DOHH2 (cell line): Measurements from ENCODE around the gene TMEM79.

Experiments used
- CTCF ChIP-seq: fragments of 200-600 bp; sonication (generic); IDR thresholded peaks from one replicate; pipeline ENCODE4 v1.5.1; 2014; ENCODE audit warnings: antibody characterized with exemption, mild to moderate bottlenecking, low read depth, low read length; ENCODE audit not compliant: poor library complexity, severe bottlenecking
- EZH2phosphoT487 ChIP-seq: fragments of 200-600 bp; sonication (generic); IDR thresholded peaks from 2 replicates; pipeline ENCODE4 v1.6.1; 2017; ENCODE audit warnings: borderline replicate concordance, mild to moderate bottlenecking, antibody characterized with exemption, low read length, moderate library complexity, mixed read lengths

DNA sequence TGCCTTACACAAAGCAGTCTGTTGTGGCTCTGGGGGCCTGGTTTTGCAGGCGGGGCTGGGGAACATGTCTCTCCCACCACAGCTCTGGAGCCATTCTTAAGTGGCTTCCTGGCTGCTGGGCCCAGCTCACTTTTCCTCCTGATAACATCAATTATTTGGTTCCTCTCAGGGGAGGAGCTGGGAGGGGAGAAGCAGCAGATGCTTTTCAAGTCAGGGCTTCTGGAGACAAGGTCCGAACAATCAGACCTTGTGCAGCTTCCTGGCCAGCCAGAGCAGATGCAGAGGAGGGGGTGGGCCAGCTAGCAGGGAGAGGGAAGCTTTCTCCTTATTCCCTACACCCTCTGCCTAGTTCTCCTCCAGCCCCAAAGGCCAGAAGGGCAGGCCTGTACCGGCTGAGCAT is 32.6 kb upstream of the TMEM79 start:
- no peak for TF ChIP-seq CTCF
- TF ChIP-seq EZH2phosphoT487, result no peak
